PC-3 (cell line): Measurements from ENCODE around the gene GABBR2.

Experiments used
- EZH2 ChIP-seq: fragments of 300-600 bp; sonication (generic); IDR thresholded peaks from one replicate; pipeline ENCODE4 v1.6.1; 2017; ENCODE audit warnings: antibody characterized with exemption, mild to moderate bottlenecking, low read length; ENCODE audit not compliant: unreplicated experiment
- EZH2phosphoT487 ChIP-seq: fragments of 300-600 bp; sonication (generic); IDR thresholded peaks from 2 replicates; pipeline ENCODE4 v1.6.1; 2018; ENCODE audit warnings: mild to moderate bottlenecking, antibody characterized with exemption, low read length, borderline replicate concordance

DNA sequence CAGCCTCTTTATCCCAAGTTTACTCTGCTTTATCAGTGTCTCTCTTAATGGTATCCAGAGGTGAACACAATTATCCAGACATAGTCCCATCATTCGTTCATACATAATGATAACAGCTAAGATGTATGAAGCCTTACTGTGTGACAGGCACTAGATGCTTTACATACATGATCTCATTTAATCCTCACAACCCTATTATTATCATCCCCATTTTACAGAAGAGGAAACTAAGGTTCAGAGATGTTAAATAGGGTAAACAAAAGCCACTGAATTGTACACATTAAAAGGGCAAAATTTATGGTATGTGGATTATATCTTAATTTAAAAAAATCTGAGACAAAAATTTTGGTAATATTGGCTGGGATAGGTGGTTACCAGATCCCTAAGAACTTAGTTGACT, 329.2 kb downstream of the GABBR2 start:
- TF ChIP-seq EZH2phosphoT487 (no peak), EZH2 (no peak)
